Neural crest cell (in vitro differentiated cells): ENCODE results near the gene LEPR. TPM values are rescaled to one million over a fixed set of nuclear protein-coding genes. Genes with fewer than 3 reads are reported as not detected.

ENCODE experiments used
- total RNA-seq: library from RNA; stranded (reverse); gene quantifications from 2 replicates; pipeline ENCODE4 v1.2.1, GENCODE V29; 2021

Gene LEPR
- total RNA-seq, 1 donor from 2014 or later: 2.7 TPM

Other genes with a start within 250 kb of the LEPR start
- gene DNAJC6, start 111.1 kb upstream of the LEPR start, total RNA-seq: 2.0 and 2.4 TPM in 2 replicates
- gene LEPROT, start within 50 bp of the LEPR start, total RNA-seq: 31.0 and 33.7 TPM in 2 replicates